NCI-H748 (cell line): ENCODE results near the gene HOMER2.
"Not testable (repeated sequence)": the region's sequence is repeated elsewhere in the genome, so short reads cannot be mapped to it uniquely, and the experiment has no call there.

ENCODE experiments used
- DNase-seq: peaks from one replicate; lab custom pipeline; 2025; ENCODE audit not compliant: unreplicated experiment; lab: John Stamatoyannopoulos, UW

Gene HOMER2

GRCh38 chr15:82865581-82865980 is 86.9 kb downstream of the HOMER2 start:
- DNase-seq: not testable (repeated sequence)

- no peak for DNase-seq
Measured at GRCh38 chr15:82864967-82865366, 87.6 kb downstream of the HOMER2 start.

GRCh38 chr15:82862886-82863285 is 89.6 kb downstream of the HOMER2 start:
- no peak for DNase-seq

GRCh38 chr15:82858932-82859331 is 93.6 kb downstream of the HOMER2 start:
- DNase-seq: no peak

- no peak for DNase-seq
Measured at GRCh38 chr15:82856397-82857170, 95.9 kb downstream of the HOMER2 start.

GRCh38 chr15:82855286-82856100 is 97.0 kb downstream of the HOMER2 start:
- DNase-seq: no peak

- DNase-seq: no peak
Measured at GRCh38 chr15:82854554-82854953, 98.0 kb downstream of the HOMER2 start.

- DNase-seq: no peak
Measured at GRCh38 chr15:82852941-82853561, 99.5 kb downstream of the HOMER2 start.

- no peak for DNase-seq
Measured at GRCh38 chr15:82851981-82852511, 100.5 kb downstream of the HOMER2 start.

- no peak for DNase-seq
Measured at GRCh38 chr15:82851306-82851850, 101.1 kb downstream of the HOMER2 start.

- no peak for DNase-seq
Measured at GRCh38 chr15:82850731-82851130, 101.8 kb downstream of the HOMER2 start.

GRCh38 chr15:82849556-82850512 is 102.7 kb downstream of the HOMER2 start:
- DNase-seq: peak; percentile 58

GRCh38 chr15:82848241-82848993 is 104.1 kb downstream of the HOMER2 start:
- no peak for DNase-seq

GRCh38 chr15:82847703-82848102 is 104.8 kb downstream of the HOMER2 start:
- no peak for DNase-seq

- no peak for DNase-seq
Measured at GRCh38 chr15:82846621-82847020, 105.9 kb downstream of the HOMER2 start.

GRCh38 chr15:82845686-82846085 is 106.8 kb downstream of the HOMER2 start:
- no peak for DNase-seq

GRCh38 chr15:82843566-82843965 is 109.0 kb downstream of the HOMER2 start:
- DNase-seq: no peak

- DNase-seq: no peak
Measured at GRCh38 chr15:82840166-82840565, 112.4 kb downstream of the HOMER2 start.

GRCh38 chr15:82839136-82839535 is 113.4 kb downstream of the HOMER2 start:
- no peak for DNase-seq
